ENCODE data around the gene LIMS2. TPM values are rescaled to one million over a fixed set of nuclear protein-coding genes. Genes with fewer than 3 reads are reported as not detected.
A peak's percentile ranks its signal among the peaks of the same experiment; 100 is the strongest.

Gene LIMS2
- polyA plus RNA-seq, 1 donor (not counting 4 experiments of a cell fraction or from before 2014, with no cell fraction given) = not detected

DNA sequence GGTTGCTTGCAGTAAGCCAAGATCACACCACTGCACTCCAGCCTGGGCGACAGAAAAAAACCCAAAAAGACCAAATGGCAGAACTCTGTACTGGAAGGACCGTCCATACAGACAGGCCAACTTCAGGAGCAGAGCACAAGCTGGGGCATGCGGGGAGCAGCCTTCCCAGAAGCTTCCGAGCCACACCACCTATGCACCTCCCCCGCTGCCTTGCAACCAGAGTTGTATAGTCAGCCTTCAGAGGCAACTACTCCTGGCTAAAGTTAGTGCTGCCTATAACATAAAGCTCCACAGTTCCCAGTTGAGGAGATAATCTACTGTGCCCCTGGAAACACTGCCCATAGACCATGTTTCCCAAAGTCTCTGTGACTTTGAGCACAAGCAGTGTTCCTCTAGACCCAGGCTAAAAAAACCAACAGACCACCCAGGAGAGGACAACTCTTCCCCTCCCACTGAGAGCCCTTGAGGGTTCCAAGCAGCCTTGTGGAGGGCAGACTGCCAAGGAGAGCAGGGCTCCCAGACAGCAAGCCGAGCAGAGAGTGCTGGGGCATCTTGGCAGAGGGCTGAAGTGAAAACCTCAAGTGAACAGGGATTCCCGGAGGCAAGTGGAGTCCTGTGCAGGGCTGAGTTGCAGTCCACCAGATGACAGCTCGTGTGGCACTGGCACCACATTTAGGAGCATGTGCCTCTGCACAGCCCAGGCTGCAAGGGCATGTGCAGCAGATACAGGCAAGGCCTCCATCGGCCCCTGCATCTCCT is 32.7 kb upstream of the LIMS2 start:
- Histone ChIP-seq H3K36me3 (ENCODE audit: control insufficient read depth in 2 of 2, extremely low read depth in 1 of 2, insufficient read depth in 2 of 2, low read length in 2 of 2) (peaks cover 20 to 23% of the 10 kb centered on the region in 2 experiments), H3K9me1 (ENCODE audit: control insufficient read depth, extremely low read depth, insufficient read depth, low read length) (no peaks in the 10 kb centered on the region), H3K27me3 (ENCODE audit: control insufficient read depth, extremely low read depth, insufficient read depth, low read length) (no peaks in the 10 kb centered on the region), H3K4me2 (ENCODE audit: control insufficient read depth, extremely low read depth, insufficient read depth, low read depth, low read length) (no peak overlapping the region), H3K4me1 (ENCODE audit: control insufficient read depth, extremely low read depth, insufficient read depth, low read length) (peaks cover 14% of the 10 kb centered on the region), H3K4me3 (ENCODE audit: control insufficient read depth in 2 of 3, extremely low read depth in 1 of 3, insufficient read depth in 2 of 3, low read depth in 1 of 3, low read length in 3 of 3) (no peak overlapping the region), H4K20me1 (ENCODE audit: control insufficient read depth, extremely low read depth, insufficient read depth, low read length) (no peaks in the 10 kb centered on the region), H3K9ac (ENCODE audit: control insufficient read depth, extremely low read depth, insufficient read depth, low read length) (no peak overlapping the region), H3K79me2 (ENCODE audit: control insufficient read depth, insufficient read depth, low read length) (peaks cover 4% of the 10 kb centered on the region), H3K27ac (ENCODE audit: control insufficient read depth, insufficient read depth, low read length) (no peak overlapping the region), H3K9me3 (ENCODE audit: control insufficient read depth, low read depth, low read length) (no peaks in the 10 kb centered on the region), H2AFZ (ENCODE audit: control insufficient read depth, low read length) (no peak overlapping the region)
- dilution Hi-C loops (cut with MboI; ENCODE audit: extremely low pct_ligation_motif_present, low sequenced_read_pairs) = no loop called here
- no peak for TF ChIP-seq EZH2 (IDR thresholded peaks at IDR 0.05; ENCODE audit: low read length)
- TF ChIP-seq, protein P1, sequence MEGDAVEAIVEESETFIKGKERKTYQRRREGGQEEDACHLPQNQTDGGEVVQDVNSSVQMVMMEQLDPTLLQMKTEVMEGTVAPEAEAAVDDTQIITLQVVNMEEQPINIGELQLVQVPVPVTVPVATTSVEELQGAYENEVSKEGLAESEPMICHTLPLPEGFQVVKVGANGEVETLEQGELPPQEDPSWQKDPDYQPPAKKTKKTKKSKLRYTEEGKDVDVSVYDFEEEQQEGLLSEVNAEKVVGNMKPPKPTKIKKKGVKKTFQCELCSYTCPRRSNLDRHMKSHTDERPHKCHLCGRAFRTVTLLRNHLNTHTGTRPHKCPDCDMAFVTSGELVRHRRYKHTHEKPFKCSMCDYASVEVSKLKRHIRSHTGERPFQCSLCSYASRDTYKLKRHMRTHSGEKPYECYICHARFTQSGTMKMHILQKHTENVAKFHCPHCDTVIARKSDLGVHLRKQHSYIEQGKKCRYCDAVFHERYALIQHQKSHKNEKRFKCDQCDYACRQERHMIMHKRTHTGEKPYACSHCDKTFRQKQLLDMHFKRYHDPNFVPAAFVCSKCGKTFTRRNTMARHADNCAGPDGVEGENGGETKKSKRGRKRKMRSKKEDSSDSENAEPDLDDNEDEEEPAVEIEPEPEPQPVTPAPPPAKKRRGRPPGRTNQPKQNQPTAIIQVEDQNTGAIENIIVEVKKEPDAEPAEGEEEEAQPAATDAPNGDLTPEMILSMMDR (optimal IDR thresholded peaks at IDR 0.05 in 1 of 3, IDR thresholded peaks at IDR 0.05 in 1 of 3, conservative IDR thresholded peaks at IDR 0.05 in 1 of 3; ENCODE audit: extremely low read depth in 1 of 3, insufficient read depth in 2 of 3, low read length in 3 of 3) = no peak
- FAIRE-seq (peak; percentile 13), DNase-seq (ENCODE audit: low read depth, low spot score) (no peak)

DNA sequence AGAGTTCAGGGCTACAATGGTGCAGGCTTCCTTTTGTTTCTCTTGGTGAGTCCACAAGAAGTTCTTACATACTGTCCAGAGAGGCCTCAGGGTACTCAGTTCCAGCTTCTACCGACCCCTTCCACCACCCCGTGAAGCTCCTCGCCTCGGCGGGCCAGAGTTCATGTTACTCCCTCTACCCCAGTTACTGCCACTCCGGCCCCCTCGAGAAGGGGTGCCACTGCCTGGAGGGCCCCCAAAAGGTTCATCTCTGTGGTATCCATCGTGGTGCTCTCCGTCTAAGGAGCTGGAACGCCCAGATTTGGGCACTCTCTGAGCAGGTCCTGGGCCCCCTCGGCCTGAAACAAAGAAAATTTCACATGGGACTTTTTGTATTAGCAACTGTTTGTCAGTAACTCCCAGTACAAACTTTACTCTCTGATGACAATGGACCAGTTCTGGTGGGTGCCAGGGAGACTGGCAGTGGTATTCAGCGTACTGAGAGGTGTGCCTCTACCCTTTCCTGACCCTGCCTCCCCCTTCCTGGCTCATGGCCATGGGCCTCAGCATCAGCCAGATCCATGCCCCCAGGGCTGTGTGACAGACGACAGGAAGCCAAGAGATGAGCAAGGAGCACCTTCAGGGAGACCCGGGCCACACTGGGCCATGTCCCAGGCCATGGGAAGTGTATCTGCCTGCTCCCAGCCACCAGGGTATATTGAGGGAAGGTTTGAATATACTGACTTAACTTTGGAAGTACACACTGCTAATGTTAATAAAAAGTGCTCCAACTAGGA is 31.1 kb upstream of the LIMS2 start:
- Histone ChIP-seq H2AFZ (ENCODE audit: control insufficient read depth, low read length) (no peak overlapping the region), H4K20me1 (ENCODE audit: control insufficient read depth, extremely low read depth, insufficient read depth, low read length) (no peaks in the 10 kb centered on the region), H3K9me1 (ENCODE audit: control insufficient read depth, extremely low read depth, insufficient read depth, low read length) (no peaks in the 10 kb centered on the region), H3K9me3 (ENCODE audit: control insufficient read depth, low read depth, low read length) (no peaks in the 10 kb centered on the region), H3K79me2 (ENCODE audit: control insufficient read depth, insufficient read depth, low read length) (peaks cover 12% of the 10 kb centered on the region), H3K9ac (ENCODE audit: control insufficient read depth, extremely low read depth, insufficient read depth, low read length) (no peak overlapping the region), H3K27ac (ENCODE audit: control insufficient read depth, insufficient read depth, low read length) (no peak overlapping the region), H3K4me3 (ENCODE audit: control insufficient read depth in 2 of 3, extremely low read depth in 1 of 3, insufficient read depth in 2 of 3, low read depth in 1 of 3, low read length in 3 of 3) (no peak overlapping the region), H3K27me3 (ENCODE audit: control insufficient read depth, extremely low read depth, insufficient read depth, low read length) (no peaks in the 10 kb centered on the region), H3K4me1 (ENCODE audit: control insufficient read depth, extremely low read depth, insufficient read depth, low read length) (peaks cover 23% of the 10 kb centered on the region), H3K4me2 (ENCODE audit: control insufficient read depth, extremely low read depth, insufficient read depth, low read depth, low read length) (no peak overlapping the region), H3K36me3 (ENCODE audit: control insufficient read depth in 2 of 2, extremely low read depth in 1 of 2, insufficient read depth in 2 of 2, low read length in 2 of 2) (peaks cover 20 to 23% of the 10 kb centered on the region in 2 experiments)
- DNase-seq (ENCODE audit: low read depth, low spot score) (no peak), FAIRE-seq (no peak)
- TF ChIP-seq, protein P1 (optimal IDR thresholded peaks at IDR 0.05 in 1 of 3, IDR thresholded peaks at IDR 0.05 in 1 of 3, conservative IDR thresholded peaks at IDR 0.05 in 1 of 3; ENCODE audit: extremely low read depth in 1 of 3, insufficient read depth in 2 of 3, low read length in 3 of 3) = no peak
- TF ChIP-seq EZH2 (IDR thresholded peaks at IDR 0.05; ENCODE audit: low read length) = no peak
- dilution Hi-C loops (cut with MboI; ENCODE audit: extremely low pct_ligation_motif_present, low sequenced_read_pairs) = no loop called here
